ENCODE measurements around the gene TEX22.
A peak's percentile ranks its signal among the peaks of the same experiment; 100 is the strongest.
"Not testable (repeated sequence)": the region's sequence is repeated elsewhere in the genome, so short reads cannot be mapped to it uniquely, and the experiment has no call there.

The TEX22 gene, protein sequence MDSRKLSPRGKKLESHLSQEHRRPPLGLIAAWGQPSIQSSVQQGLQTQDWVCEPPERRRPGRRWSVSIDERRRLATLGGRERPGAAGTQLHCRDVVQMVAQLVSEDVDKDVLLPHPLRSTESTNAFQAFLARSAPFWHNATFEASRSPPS

DNA sequence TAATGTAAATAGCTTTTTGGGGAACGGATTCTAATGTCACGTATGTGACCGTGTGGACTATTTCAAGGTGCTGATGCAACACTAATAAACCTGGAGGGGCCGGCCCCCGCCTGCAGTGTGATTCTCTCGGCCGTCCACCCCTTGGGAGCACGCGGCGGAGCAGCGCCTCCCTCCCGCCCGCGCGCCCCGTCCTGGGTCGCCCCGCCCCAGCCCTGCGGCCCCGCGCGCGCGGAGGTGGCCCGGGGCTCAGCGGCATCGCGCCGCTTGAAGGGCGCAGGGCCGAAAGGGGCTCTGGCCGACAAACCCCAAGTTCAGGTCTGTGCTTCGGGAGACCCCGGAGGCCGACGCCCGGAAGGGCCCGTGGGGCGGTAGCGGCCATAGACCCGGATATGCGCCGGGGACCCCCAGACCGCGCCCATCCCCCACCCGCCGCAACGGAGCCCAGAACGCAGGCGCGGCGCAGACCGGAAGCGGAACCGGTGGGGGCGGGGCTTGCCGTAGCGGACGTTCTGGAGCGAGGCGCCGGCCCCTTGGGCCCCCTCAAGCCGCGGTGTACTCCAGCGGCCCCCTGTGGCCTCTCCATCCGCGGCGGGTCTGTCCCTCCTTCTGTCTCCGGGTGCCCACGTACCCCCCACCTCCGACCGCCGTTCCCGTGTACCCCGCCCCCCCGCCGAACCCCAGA is at the start of gene TEX22:
TEX22 (plus strand) TSS at position 495 of the 682 bp plus-strand sequence. CDS start 803 bp downstream, outside the sequence.
- peak; percentile 81 to 88 for DNase-seq (ENCODE audit: low read depth in 2 of 2)

- no peak for DNase-seq (ENCODE audit: low read depth in 2 of 2)
These were observed 49.2 kb upstream of the TEX22 start for GRCh38 chr14:105348945-105349699.

DNA sequence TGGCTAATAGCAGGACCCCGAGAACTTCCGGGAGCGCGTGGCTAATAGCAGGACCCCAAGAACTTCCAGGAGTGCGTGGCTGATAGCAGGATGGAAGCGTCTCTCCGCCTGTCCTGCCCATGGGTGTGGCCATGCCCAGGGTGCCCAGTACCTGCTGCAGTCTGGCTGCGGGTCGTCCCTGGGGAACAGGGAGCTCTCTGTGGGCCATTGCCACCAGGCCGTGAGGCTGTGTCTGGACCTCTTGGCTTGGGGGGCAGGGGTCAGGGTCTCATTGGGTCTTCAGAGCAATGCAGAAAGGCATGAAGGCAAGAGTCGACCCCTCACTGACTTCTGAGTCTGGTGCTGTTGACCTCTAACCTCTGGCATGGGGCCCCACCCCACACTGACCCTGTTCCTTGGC is 48.3 kb upstream of the TEX22 start:
- no peak for DNase-seq (ENCODE audit: low read depth in 2 of 2)

- no peak for DNase-seq (ENCODE audit: low read depth in 2 of 2)
These were observed 47.7 kb upstream of the TEX22 start for GRCh38 chr14:105350450-105351244.

- DNase-seq (ENCODE audit: low read depth in 2 of 2): no peak
These were observed 46.9 kb upstream of the TEX22 start for GRCh38 chr14:105351410-105351809.

- peak; percentile 77 to 78 for DNase-seq (ENCODE audit: low read depth in 2 of 2)
These were observed 46.2 kb upstream of the TEX22 start for GRCh38 chr14:105351920-105352851.

- no peak for DNase-seq (ENCODE audit: low read depth in 2 of 2)
These were observed 45.2 kb upstream of the TEX22 start for GRCh38 chr14:105353136-105353535.

DNA sequence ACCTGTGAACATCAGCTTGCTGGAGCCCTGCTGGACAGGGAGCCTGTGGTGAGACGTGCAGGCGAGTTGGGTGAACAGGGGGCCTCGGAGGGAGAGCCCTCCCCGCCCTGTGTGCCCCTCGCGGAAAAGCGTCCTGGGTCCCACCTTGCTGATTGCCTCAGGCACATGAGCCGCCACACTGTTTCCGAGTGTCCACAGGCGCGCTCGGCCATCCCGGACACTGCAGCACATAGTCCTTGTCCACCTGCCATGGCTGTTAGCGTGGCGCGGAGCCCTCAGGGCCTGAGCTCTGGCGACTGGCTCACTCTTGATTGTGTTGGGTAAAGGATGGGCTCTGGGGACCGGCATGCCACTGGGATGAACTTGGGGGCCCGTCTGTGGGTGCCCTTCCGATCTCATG is 43.8 kb upstream of the TEX22 start:
- DNase-seq (ENCODE audit: low read depth in 2 of 2): no peak

DNA sequence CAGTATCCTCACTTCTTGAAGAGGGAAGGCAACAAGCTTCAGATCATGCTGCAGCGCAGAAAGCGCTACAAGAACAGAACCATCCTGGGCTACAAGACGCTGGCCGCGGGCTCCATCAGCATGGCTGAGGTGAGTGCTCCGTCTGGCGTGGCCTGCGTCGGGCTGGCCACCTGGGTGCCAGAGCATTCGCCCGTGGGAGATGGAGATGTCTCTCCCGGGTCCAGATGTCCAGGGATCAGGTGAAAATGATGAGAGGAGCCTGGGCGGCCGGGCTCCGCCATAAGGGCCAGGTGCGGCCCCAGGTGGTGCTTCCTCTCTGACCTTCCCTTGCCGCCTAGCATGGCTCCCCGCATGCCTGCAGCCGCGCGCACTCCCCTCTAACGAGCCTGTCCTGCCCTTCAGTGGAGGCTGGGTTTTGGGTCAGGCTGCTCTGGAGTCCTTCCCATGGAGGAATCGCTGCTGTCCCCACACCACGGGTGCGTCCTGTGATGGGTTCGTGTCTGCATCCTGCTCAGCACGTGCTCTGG is 43.2 kb upstream of the TEX22 start:
- DNase-seq (ENCODE audit: low read depth in 2 of 2): no peak

- DNase-seq (ENCODE audit: low read depth in 2 of 2): no peak
These were observed 42.3 kb upstream of the TEX22 start for GRCh38 chr14:105355850-105356604.

- no peak for DNase-seq (ENCODE audit: low read depth in 2 of 2)
These were observed 41.4 kb upstream of the TEX22 start for GRCh38 chr14:105356927-105357326.

DNA sequence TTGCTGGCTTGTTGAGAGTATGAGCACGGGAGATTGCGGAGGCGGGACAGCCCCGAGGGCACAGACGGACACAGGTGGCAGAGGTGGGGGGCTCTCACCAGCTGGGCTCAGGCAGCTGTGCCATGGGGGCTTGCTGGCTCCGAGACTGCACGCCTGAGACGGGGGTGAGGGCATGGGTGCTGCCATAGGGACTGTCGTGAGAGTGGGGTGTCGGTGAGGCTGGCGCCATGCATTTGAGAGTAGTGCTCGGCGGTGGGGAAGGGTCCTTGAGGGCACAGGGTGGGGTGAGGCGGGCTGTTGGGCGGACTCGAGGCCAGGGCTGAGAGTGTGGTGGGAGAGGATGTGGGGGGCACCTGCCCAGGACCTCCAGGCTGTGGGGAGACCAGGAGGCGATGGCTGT is 40.7 kb upstream of the TEX22 start:
- DNase-seq (ENCODE audit: low read depth in 2 of 2): no peak

- DNase-seq (ENCODE audit: low read depth in 2 of 2): no peak
These were observed 40.0 kb upstream of the TEX22 start for GRCh38 chr14:105358140-105358846.

GRCh38 chr14:105358943-105359342 is 39.4 kb upstream of the TEX22 start:
- DNase-seq (ENCODE audit: low read depth in 2 of 2): no peak

- not testable (repeated sequence) for DNase-seq (ENCODE audit: low read depth in 2 of 2)
These were observed 36.9 kb upstream of the TEX22 start for GRCh38 chr14:105361412-105361811.

DNA sequence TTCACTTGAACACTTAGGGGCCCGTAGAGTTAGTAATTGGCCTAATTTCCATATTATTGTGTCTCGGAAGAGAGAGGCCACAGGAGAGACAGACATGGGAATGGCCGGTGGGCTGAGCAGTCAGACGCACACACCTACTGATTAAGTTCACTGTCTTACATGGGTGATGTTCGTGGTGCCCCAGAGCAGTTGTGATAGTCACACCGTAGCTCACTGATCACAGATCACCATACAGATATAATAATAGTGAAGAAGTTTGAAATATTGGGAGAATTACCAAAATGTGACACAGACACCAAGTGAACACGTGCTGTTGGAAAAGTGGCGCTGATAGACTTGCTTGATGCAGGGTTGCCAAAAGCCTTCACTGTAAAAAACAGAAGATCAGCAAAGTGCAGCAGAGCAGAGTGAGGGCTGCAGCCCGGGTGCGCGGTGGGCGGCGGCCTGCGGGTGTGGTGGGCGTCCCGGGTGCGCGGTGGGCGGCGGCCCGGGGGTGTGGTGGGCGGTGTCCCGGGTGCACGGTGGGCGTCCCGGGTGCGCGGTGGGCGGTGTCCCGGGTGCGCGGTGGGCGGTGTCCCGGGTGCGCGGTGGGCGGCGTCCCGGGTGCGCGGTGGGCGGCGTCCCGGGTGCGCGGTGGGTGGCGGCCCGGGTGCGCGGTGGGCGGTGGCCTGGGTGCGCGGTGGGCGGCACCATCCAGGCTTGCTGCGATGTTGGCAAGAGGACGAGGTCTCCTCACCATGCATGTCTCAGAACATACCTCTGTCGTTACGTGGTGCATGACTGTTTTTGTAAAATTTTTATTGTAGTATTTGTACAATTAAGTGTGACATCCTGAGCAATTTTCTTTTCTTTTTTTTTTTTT is 34.3 kb upstream of the TEX22 start:
- peak; percentile 10 to 23 for DNase-seq (ENCODE audit: low read depth in 2 of 2)

DNA sequence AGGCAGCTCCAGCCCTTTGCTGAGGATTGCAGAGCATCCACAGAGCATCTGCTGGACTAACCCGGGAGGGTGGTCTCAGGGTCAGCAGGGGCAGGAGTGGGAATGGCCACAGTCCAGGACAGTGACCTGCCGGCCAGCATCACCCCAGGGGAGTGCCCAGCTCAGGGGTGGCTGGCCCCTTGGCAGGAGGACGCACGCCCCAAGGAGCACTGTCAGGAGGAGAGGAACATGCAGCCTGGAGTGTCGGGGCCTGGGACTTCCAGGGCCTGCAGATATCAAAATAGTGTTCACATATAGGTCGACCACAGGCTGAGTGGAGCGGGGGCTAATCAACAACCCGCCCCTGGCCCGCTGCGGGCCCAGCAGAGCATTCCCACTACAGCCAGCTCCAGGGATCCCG is 33.2 kb upstream of the TEX22 start:
- no peak for DNase-seq (ENCODE audit: low read depth in 2 of 2)

DNA sequence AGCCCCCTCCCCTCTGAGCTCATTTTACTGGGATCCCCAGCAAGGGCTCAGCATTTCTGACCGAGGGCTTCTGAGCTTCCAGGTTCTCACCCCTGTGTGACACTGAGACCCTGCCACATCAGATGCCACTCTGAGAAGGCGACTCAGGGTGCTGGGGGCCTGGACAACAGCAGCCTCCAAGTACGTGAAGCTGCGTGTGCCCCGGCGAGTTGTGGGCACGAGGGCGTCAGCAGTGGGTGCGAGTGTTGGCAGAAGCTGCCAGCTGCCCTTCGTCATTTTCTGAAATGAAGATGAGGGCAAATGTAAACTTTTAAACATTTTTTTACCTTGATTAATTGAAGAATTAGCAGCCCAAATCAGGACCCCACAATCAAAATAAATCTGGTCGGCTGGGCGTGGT is 32.7 kb upstream of the TEX22 start:
- DNase-seq (ENCODE audit: low read depth in 2 of 2): no peak

Data from stimulated activated CD8-positive, alpha-beta memory T cell treated with anti-CD3 and anti-CD28 coated beads, Interleukin-2, amount 100 ng/mL, for 1 hour (primary cell).